ENCODE results near the gene ST8SIA1. TPM values are rescaled to one million over a fixed set of nuclear protein-coding genes. Genes with fewer than 3 reads are reported as not detected.

Gene ST8SIA1
- total RNA-seq, 1 donor from 2014 or later: under 0.01 TPM

- Histone ChIP-seq H3K36me3 (ENCODE audit: control insufficient read depth, insufficient read depth, low read length) (no peaks in the 10 kb centered on the region), H3K27me3 (ENCODE audit: control insufficient read depth, insufficient read depth, low read length) (no peaks in the 10 kb centered on the region), H3K4me3 (ENCODE audit: low read depth, low read length) (no peak overlapping the region)
- no peak for TF ChIP-seq CTCF (IDR thresholded peaks at IDR 0.05; ENCODE audit: insufficient read depth, low read length, severe bottlenecking)
- FAIRE-seq (no peak), DNase-seq (ENCODE audit: low read depth) (no peak)
Measured at GRCh38 chr12:22286569-22286968, 47.9 kb downstream of the ST8SIA1 start.

GRCh38 chr12:22285846-22286245 is 48.7 kb downstream of the ST8SIA1 start:
- DNase-seq (ENCODE audit: low read depth) (no peak), FAIRE-seq (no peak)
- Histone ChIP-seq H3K4me3 (ENCODE audit: low read depth, low read length) (no peak overlapping the region), H3K36me3 (ENCODE audit: control insufficient read depth, insufficient read depth, low read length) (no peaks in the 10 kb centered on the region), H3K27me3 (ENCODE audit: control insufficient read depth, insufficient read depth, low read length) (no peaks in the 10 kb centered on the region)
- TF ChIP-seq CTCF (IDR thresholded peaks at IDR 0.05; ENCODE audit: insufficient read depth, low read length, severe bottlenecking): no peak

GRCh38 chr12:22284871-22285270 is 49.6 kb downstream of the ST8SIA1 start:
- DNase-seq (ENCODE audit: low read depth) (peak; percentile 60), FAIRE-seq (no peak)
- H3K36me3 ChIP-seq (ENCODE audit: control insufficient read depth, insufficient read depth, low read length): no peaks in the 10 kb centered on the region
- no peak for TF ChIP-seq CTCF (IDR thresholded peaks at IDR 0.05; ENCODE audit: insufficient read depth, low read length, severe bottlenecking)
- no peak overlapping the region for H3K4me3 ChIP-seq (ENCODE audit: low read depth, low read length)
- H3K27me3 ChIP-seq (ENCODE audit: control insufficient read depth, insufficient read depth, low read length): no peaks in the 10 kb centered on the region

- no peak for TF ChIP-seq CTCF (IDR thresholded peaks at IDR 0.05; ENCODE audit: insufficient read depth, low read length, severe bottlenecking)
- Histone ChIP-seq H3K27me3 (ENCODE audit: control insufficient read depth, insufficient read depth, low read length) (no peaks in the 10 kb centered on the region), H3K36me3 (ENCODE audit: control insufficient read depth, insufficient read depth, low read length) (no peaks in the 10 kb centered on the region), H3K4me3 (ENCODE audit: low read depth, low read length) (no peak overlapping the region)
- DNase-seq (ENCODE audit: low read depth) (no peak), FAIRE-seq (no peak)
Measured at GRCh38 chr12:22283508-22283907, 51.0 kb downstream of the ST8SIA1 start.

- Histone ChIP-seq H3K4me3 (ENCODE audit: low read depth, low read length) (no peak overlapping the region), H3K36me3 (ENCODE audit: control insufficient read depth, insufficient read depth, low read length) (no peaks in the 10 kb centered on the region), H3K27me3 (ENCODE audit: control insufficient read depth, insufficient read depth, low read length) (no peaks in the 10 kb centered on the region)
- no peak for FAIRE-seq
- no peak for TF ChIP-seq CTCF (IDR thresholded peaks at IDR 0.05; ENCODE audit: insufficient read depth, low read length, severe bottlenecking)
- peak; percentile 72 for DNase-seq (ENCODE audit: low read depth)
Measured at GRCh38 chr12:22283006-22283506, 51.5 kb downstream of the ST8SIA1 start.

- Histone ChIP-seq H3K36me3 (ENCODE audit: control insufficient read depth, insufficient read depth, low read length) (no peaks in the 10 kb centered on the region), H3K27me3 (ENCODE audit: control insufficient read depth, insufficient read depth, low read length) (no peaks in the 10 kb centered on the region), H3K4me3 (ENCODE audit: low read depth, low read length) (no peak overlapping the region)
- FAIRE-seq: no peak
- no peak for TF ChIP-seq CTCF (IDR thresholded peaks at IDR 0.05; ENCODE audit: insufficient read depth, low read length, severe bottlenecking)
- DNase-seq (ENCODE audit: low read depth): peak; percentile 94
Measured at GRCh38 chr12:22282283-22282682, 52.2 kb downstream of the ST8SIA1 start.
